ENCODE measurements around the gene FCGR3A.
"Not testable (repeated sequence)": the region's sequence is repeated elsewhere in the genome, so short reads cannot be mapped to it uniquely, and the experiment has no call there.

GRCh38 chr1:161550942-161551341, 1.3 kb upstream of the FCGR3A start:
- not testable (repeated sequence) for TF ChIP-seq REST (IDR thresholded peaks at IDR 0.05; ENCODE audit: unreplicated experiment); CTCF (conservative IDR thresholded peaks at IDR 0.05; ENCODE audit: low read depth in 2 of 2); EZH2phosphoT487 (IDR thresholded peaks at IDR 0.05; ENCODE audit: unreplicated experiment); POLR2AphosphoS5 (IDR thresholded peaks at IDR 0.05; ENCODE audit: low read depth); ZNF114 (CRISPR knock-in tag; IDR thresholded peaks at IDR 0.05); EZH2 (IDR thresholded peaks at IDR 0.05; ENCODE audit: low read depth, unreplicated experiment); CREB1 (CRISPR knock-in tag; IDR thresholded peaks at IDR 0.05; ENCODE audit: low read depth); ZNF331 (CRISPR knock-in tag; IDR thresholded peaks at IDR 0.05; ENCODE audit: low read depth); NANOG (IDR thresholded peaks at IDR 0.05; ENCODE audit: borderline replicate concordance)

All from GM23338 (cell line).